Measurements from ENCODE around the gene CYB561. TPM values are rescaled to one million over a fixed set of nuclear protein-coding genes. Genes with fewer than 3 reads are reported as not detected.

The CYB561 gene
- total and polyA plus RNA-seq, 9 of the 15 experiments (the other 6 are each of a cell fraction or from before 2014, with no cell fraction given) = 4.0 to 30.8 (median 17.4) TPM

- no peak overlapping the region for H3K4me3 ChIP-seq
- FAIRE-seq (peak; percentile 97), DNase-seq (ENCODE audit: extremely low read depth in 1 of 4, low spot score in 3 of 4) (peak; percentile 70 to 93 (median 78)), ATAC-seq (peak; percentile 98)
- H3K27ac ChIP-seq (ENCODE audit: extremely low read depth, low read depth, low read length) = no peak overlapping the region
- no peaks in the 10 kb centered on the region for H3K36me3 ChIP-seq (ENCODE audit: control insufficient read depth, insufficient read depth, low read length)
- no peaks in the 10 kb centered on the region for H3K27me3 ChIP-seq (ENCODE audit: control insufficient read depth in 2 of 2, insufficient read depth in 2 of 2, low read length in 2 of 2)
- peak overlapping the region; percentile 41; the same call in 1 of the 2 replicates for H2AFZ ChIP-seq (ENCODE audit: low read depth, low read length)
- no peak overlapping the region for H3K9ac ChIP-seq (ENCODE audit: insufficient read depth in 1 of 2, low read depth in 2 of 2, low read length in 2 of 2)
- intact Hi-C loops (cut with micrococcal nuclease) (loop anchor here (1.0 to 10.0 kb wide), 6 partner anchors 182 to 732 kb away; no protein-coding TSS in a partner anchor), in situ Hi-C loops (cut with MboI) (loop anchor here (10.0 to 25.0 kb wide), 2 partner anchors 332 to 720 kb away; no protein-coding TSS in a partner anchor)
- H3K4me1 ChIP-seq (replicated peaks in 1 of 2; ENCODE audit: control insufficient read depth in 2 of 2, insufficient read depth in 2 of 2, low read length in 2 of 2) = peaks cover 3 to 4% of the 10 kb centered on the region in 2 experiments; a peak in 3 of 5 replicates
- H3K9me3 ChIP-seq (replicated peaks; ENCODE audit: control insufficient read depth, insufficient read depth, low read depth, low read length) = no peaks in the 10 kb centered on the region
- no TSS peak for BruUV-seq (replicated peaks)
- H3K4me2 ChIP-seq (ENCODE audit: insufficient read depth, low read length) = no peak overlapping the region
- no peaks in the 10 kb centered on the region for H3K79me2 ChIP-seq (ENCODE audit: control insufficient read depth, insufficient read depth, low read length)
- CTCF ChIA-PET (ENCODE audit: low intra/inter-chr PET ratio) = interaction anchor here (0.5 to 3.4 kb wide), 9 partner anchors 19 to 1771 kb away, joined by 3 to 40 read pairs (median 4); no protein-coding TSS in a partner anchor
- WGBS (ENCODE audit: insufficient coverage, low coverage, missing lambda C conversion rate) = 4% methylated on average over 4 of the region's 4 CpGs
- H4K20me1 ChIP-seq (replicated peaks; ENCODE audit: control insufficient read depth, insufficient read depth, low read length) = no peaks in the 10 kb centered on the region
- POLR2A ChIA-PET = interaction anchor here (0.6 to 1.0 kb wide), 5 partner anchors 12 to 277 kb away, joined by 3 to 6 read pairs (median 3); no protein-coding TSS in a partner anchor
- no peaks in the 10 kb centered on the region for H3K9me1 ChIP-seq (ENCODE audit: control insufficient read depth, insufficient read depth, low read length)
- TF ChIP-seq JUND (IDR thresholded peaks at IDR 0.05; ENCODE audit: borderline replicate concordance, low read depth, low read length) (no peak), JUND (tag; IDR thresholded peaks at IDR 0.05; ENCODE audit: borderline replicate concordance, low read depth, low read length) (peak; percentile 36; the same call in 1 of the 3 replicates), NRF1 (conservative IDR thresholded peaks at IDR 0.05 in 1 of 2, IDR thresholded peaks at IDR 0.05 in 1 of 2) (no peak), STAG1 (CRISPR knock-in tag; IDR thresholded peaks at IDR 0.05; ENCODE audit: borderline replicate concordance) (peak; percentile 42; the same call in 1 of the 2 replicates), FOXK1 (CRISPR knock-in tag; IDR thresholded peaks at IDR 0.05; ENCODE audit: borderline replicate concordance) (no peak), NCOA6 (IDR thresholded peaks at IDR 0.05) (no peak), BRD9 (IDR thresholded peaks at IDR 0.05; ENCODE audit: low read depth, partially characterized antibody) (no peak), CBFB (CRISPR knock-in tag; IDR thresholded peaks at IDR 0.05) (no peak), KDM1A (IDR thresholded peaks at IDR 0.05) (0 out of 4 replicates have a peak, but pooled peaks of 1 of the 2 experiments have one; percentile 12), ZBTB5 (IDR thresholded peaks at IDR 0.05) (no peak), MTA3 (IDR thresholded peaks at IDR 0.05; ENCODE audit: borderline replicate concordance) (0 out of 2 replicates have a peak, but pooled peaks have one; percentile 16), HMBOX1 (IDR thresholded peaks at IDR 0.05) (0 out of 2 replicates have a peak, but pooled peaks have one; percentile 46), RCOR1 (IDR thresholded peaks at IDR 0.05; ENCODE audit: borderline replicate concordance in 1 of 2, low read depth in 2 of 2, low read length in 2 of 2) (peak in 1 of 2 experiments; percentile 64; a peak in 1 of 4 replicates), ZEB2 (IDR thresholded peaks at IDR 0.05) (peak; percentile 44; the same call in 1 of the 2 replicates), BHLHE40 (IDR thresholded peaks at IDR 0.05; ENCODE audit: low read length) (0 out of 2 replicates have a peak, but pooled peaks have one; percentile 32), TAF15 (IDR thresholded peaks at IDR 0.05; ENCODE audit: low read depth, low read length) (no peak), CTCF (IDR thresholded peaks at IDR 0.05 in 2 of 3, conservative IDR thresholded peaks at IDR 0.05 in 1 of 3; ENCODE audit: insufficient read depth in 2 of 3, low read depth in 1 of 3, low read length in 3 of 3) (peak; percentile 87 to 95 (median 89))
Measured at GRCh38 chr17:63406689-63407330, 39.3 kb downstream of the CYB561 start.
